GM18520 (cell line): ENCODE data around the gene GSK3A.
"Not testable (repeated sequence)": the region's sequence is repeated elsewhere in the genome, so short reads cannot be mapped to it uniquely, and the experiment has no call there.

Source experiments
- ATAC-seq: cut with Tn5 transposase; IDR thresholded peaks from one replicate; pipeline ENCODE4 v1.9.1; 2021; ENCODE audit not compliant: unreplicated experiment

GSK3A gene

GRCh38 chr19:42268704-42269477, 26.5 kb upstream of the GSK3A start, which contains the start of gene CIC:
Gene CIC (plus strand): TSS chr19:42269252. CDS start chr19:42271784, 2,532 bp downstream.
- peak; percentile 70 for ATAC-seq

GRCh38 chr19:42268142-42268703, 25.8 kb upstream of the GSK3A start:
- peak; percentile 29 for ATAC-seq

- ATAC-seq: no peak
These were observed 25.3 kb upstream of the GSK3A start for GRCh38 chr19:42267644-42268141.

- not testable (repeated sequence) for ATAC-seq
These were observed 24.7 kb upstream of the GSK3A start for GRCh38 chr19:42266928-42267603.

- not testable (repeated sequence) for ATAC-seq
These were observed 23.7 kb upstream of the GSK3A start for GRCh38 chr19:42266105-42266504.

DNA sequence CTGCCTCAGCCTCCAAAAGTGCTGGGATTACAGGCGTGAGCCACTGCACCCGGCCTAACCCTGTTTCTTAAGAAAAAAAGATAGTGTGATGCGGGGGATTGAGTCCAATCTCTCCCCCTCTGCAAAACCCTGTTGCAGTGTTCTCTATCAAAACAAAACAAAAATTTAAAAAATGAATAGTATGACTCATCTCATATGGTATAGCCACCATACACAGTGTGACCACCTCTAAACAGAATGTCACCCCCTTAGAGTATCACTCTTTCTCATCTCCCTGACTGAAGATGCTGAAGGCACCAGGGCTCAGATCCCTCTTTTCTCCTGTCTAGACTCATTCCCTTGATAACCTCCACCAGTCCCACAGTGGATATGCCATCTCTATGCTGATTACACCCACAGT, 19.4 kb upstream of the GSK3A start:
- ATAC-seq: no peak

GRCh38 chr19:42257842-42258241, 15.4 kb upstream of the GSK3A start:
- not testable (repeated sequence) for ATAC-seq

- ATAC-seq: no peak
These were observed 13.7 kb upstream of the GSK3A start for GRCh38 chr19:42255766-42256745.

DNA sequence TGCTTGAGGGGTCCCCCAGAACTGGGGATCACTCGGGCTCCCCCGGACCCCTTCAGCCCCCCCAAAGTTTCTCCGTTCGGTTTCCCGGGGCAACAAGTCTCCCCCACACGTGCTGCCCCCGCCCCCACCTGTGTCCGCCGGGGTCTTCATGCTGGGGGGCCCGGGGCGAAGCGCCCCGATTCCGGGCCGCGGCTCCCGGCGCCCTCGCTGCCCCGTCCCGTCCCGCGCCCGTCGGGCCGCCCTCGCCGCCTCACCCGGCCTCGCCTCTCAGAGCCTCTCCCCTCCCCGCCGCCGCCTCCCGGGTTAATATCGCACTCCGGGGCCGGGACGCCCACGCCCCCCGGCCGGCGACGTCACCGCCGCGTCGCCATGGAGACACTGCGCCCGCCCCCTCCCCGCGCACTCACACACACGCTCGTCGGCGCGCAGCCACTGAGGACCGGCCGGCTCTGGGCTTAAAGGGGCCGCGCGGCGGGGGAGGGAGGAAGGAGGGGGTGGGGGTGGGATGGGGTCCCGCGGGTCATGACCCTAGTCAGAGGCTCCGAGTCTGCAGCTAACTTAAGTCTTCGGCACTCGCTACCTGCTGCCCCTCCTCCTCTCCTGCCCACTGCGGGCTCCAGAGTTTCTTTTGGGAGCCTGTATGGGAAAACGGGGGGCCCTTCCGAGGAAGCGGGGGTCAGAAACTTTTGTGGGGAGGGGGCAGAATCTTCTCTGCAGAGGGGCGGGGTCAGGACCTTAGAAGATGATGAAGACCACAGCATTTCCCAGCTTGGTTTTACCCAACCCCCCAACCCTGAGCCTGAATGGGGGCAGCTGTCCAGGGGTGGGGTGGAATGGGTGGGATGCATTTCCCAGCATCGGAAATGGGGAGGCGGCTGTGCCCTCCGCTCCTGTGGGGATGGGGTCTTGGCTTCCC, 12.7 kb upstream of the GSK3A start, which contains the start of gene ERF:
ERF (minus strand) TSS at position 279 of the 916 bp plus-strand sequence; CDS start at position 150, 129 bp downstream.
- ATAC-seq: peak; percentile 52

- peak; percentile 29 for ATAC-seq
These were observed 11.9 kb upstream of the GSK3A start for GRCh38 chr19:42254089-42254849.

- ATAC-seq: no peak
These were observed 11.1 kb upstream of the GSK3A start for GRCh38 chr19:42253245-42254088.

DNA sequence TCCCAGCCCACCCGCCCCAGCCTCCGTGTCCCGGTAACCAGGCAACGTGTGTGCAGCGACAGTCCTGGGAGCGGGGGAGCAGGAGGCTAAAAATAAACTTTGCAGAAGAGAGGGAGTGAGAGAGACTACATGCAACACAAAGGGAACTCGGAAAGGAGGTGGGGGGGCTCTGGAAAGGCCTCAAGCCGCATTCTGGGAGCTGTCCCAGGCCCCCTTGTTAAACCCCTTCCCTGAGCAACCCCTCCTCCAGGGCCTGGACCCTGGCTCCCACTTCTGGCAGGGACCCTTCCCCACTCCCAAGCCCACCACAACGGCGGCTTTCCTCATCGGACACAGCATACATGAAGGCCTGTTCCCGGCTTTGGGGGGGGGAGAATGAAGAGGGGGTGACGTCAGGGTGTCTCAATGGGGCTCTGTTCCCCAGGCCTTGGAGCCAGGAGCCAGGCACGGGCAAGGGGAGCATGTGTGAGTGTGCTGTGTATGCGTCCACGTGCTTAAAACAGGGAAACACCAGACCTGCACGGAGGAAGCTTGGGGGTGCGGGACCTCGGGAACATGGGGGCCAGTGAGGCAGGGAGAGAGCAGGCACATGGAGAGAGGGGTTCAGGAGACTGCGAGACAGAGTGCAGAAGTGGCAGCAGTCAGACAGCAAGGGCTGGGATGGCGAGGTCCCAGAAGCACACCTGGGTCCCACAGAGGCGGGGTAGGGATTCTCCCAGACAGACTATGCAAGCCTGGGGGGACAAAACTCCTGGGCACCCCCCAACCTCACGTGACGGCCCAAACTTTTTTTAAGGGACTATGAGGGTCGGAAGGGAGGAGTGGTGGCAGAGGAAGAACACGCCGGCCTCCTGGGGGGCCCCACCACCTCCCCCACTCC, 10.2 kb upstream of the GSK3A start:
- no peak for ATAC-seq

GRCh38 chr19:42251572-42252358, 9.4 kb upstream of the GSK3A start:
- ATAC-seq: no peak

GRCh38 chr19:42250666-42251531, 8.5 kb upstream of the GSK3A start:
- ATAC-seq: no peak

- no peak for ATAC-seq
These were observed 7.8 kb upstream of the GSK3A start for GRCh38 chr19:42250183-42250665.
